Inflammatory macrophage treated with lipopolysaccharide for 1 hour (primary cell): ENCODE measurements around the gene MANF.
"Not testable (repeated sequence)": the region's sequence is repeated elsewhere in the genome, so short reads cannot be mapped to it uniquely, and the experiment has no call there.

ENCODE experiments used
- DNase-seq, 2 donors: peaks; one replicate each; pipeline ENCODE4 v3.0.0-alpha.2; 2020 to 2022

The MANF gene

GRCh38 chr3:51384726-51385473 lies at the start of gene MANF:
Gene MANF, plus strand, starts transcription at chr3:51385291. Its CDS starts 52 bp downstream, at chr3:51385343.
- DNase-seq = peak; percentile 97 to 98

GRCh38 chr3:51336261-51336660 lies 48.8 kb upstream of the MANF start:
- no peak for DNase-seq

- no peak for DNase-seq
Measured at GRCh38 chr3:51337666-51338065, 47.4 kb upstream of the MANF start.

- no peak for DNase-seq
Measured at GRCh38 chr3:51338632-51339031, 46.5 kb upstream of the MANF start.

GRCh38 chr3:51340013-51340829 lies 44.9 kb upstream of the MANF start:
- DNase-seq = no peak

GRCh38 chr3:51340989-51341636 lies 44.0 kb upstream of the MANF start:
- DNase-seq = no peak

- DNase-seq = peak; percentile 11 to 45
Measured at GRCh38 chr3:51343918-51344687, 41.0 kb upstream of the MANF start.

GRCh38 chr3:51350751-51351150 lies 34.3 kb upstream of the MANF start:
- no peak for DNase-seq

- no peak for DNase-seq
Measured at GRCh38 chr3:51353131-51353530, 32.0 kb upstream of the MANF start.

- DNase-seq = peak; percentile 17 to 22
Measured at GRCh38 chr3:51353691-51354090, 31.4 kb upstream of the MANF start.

- DNase-seq = no peak
Measured at GRCh38 chr3:51354172-51354571, 30.9 kb upstream of the MANF start.

- no peak for DNase-seq
Measured at GRCh38 chr3:51354731-51355615, 30.1 kb upstream of the MANF start.

GRCh38 chr3:51355891-51356578 lies 29.1 kb upstream of the MANF start:
- DNase-seq = no peak

GRCh38 chr3:51357856-51358255 lies 27.2 kb upstream of the MANF start:
- no peak for DNase-seq

GRCh38 chr3:51358981-51359380 lies 26.1 kb upstream of the MANF start:
- no peak for DNase-seq

- no peak for DNase-seq
Measured at GRCh38 chr3:51360806-51361205, 24.3 kb upstream of the MANF start.

GRCh38 chr3:51361746-51362145 lies 23.3 kb upstream of the MANF start:
- no peak for DNase-seq

GRCh38 chr3:51362476-51362875 lies 22.6 kb upstream of the MANF start:
- no peak for DNase-seq

- not testable (repeated sequence) for DNase-seq
Measured at GRCh38 chr3:51368276-51368675, 16.8 kb upstream of the MANF start.

- peak in 1 of 2 donors; percentile 66 for DNase-seq
Measured at GRCh38 chr3:51371943-51372557, 13.0 kb upstream of the MANF start.
